Activated CD4-positive, alpha-beta T cell treated with anti-CD3 and anti-CD28 coated beads, Interleukin-2, amount 10 ng/mL, durations not matched to agents 24 days and 14 days (primary cell): Measurements from ENCODE around the gene PCMTD2. TPM values are rescaled to one million over a fixed set of nuclear protein-coding genes. Genes with fewer than 3 reads are reported as not detected.
"Not testable (repeated sequence)": the region's sequence is repeated elsewhere in the genome, so short reads cannot be mapped to it uniquely, and the experiment has no call there.

Experiments used
- DNase-seq: peaks from one replicate; pipeline ENCODE4 v3.0.0; 2022
- H3K27ac Mint-ChIP-seq: one replicate; pipeline ENCODE4 v1.8.0; 2022; ENCODE audit warnings: mild to moderate bottlenecking, mixed read lengths
- H3K27me3 Mint-ChIP-seq: one replicate; pipeline ENCODE4 v1.8.0; 2022; ENCODE audit warnings: mixed read lengths
- H3K36me3 Mint-ChIP-seq: one replicate; pipeline ENCODE4 v1.8.0; 2022; ENCODE audit warnings: low read depth, mild to moderate bottlenecking, mixed read lengths
- H3K4me1 Mint-ChIP-seq: one replicate; pipeline ENCODE4 v1.8.0; 2021; ENCODE audit warnings: mixed read lengths
- H3K4me3 Mint-ChIP-seq: one replicate; pipeline ENCODE4 v1.8.0; 2022; ENCODE audit warnings: mild to moderate bottlenecking, moderate library complexity, mixed read lengths
- H3K9me3 Mint-ChIP-seq: one replicate; pipeline ENCODE4 v1.8.0; 2021; ENCODE audit warnings: mixed read lengths
- intact Hi-C: fragments of 100-400 bp; cut with micrococcal nuclease; formaldehyde crosslinking; loops from one replicate; pipeline ENCODE4 v1.15.1; 2023
- total RNA-seq: library from RNA; stranded (reverse); gene quantifications from 2 replicates; pipeline ENCODE4 v1.2.3, GENCODE V29; 2022

Gene PCMTD2
- total RNA-seq, 1 donor from 2014 or later: 34.6 TPM

- H3K4me3 Mint-ChIP-seq, H3K4me1 Mint-ChIP-seq, H3K9me3 Mint-ChIP-seq, intact Hi-C loops, H3K27me3 Mint-ChIP-seq, DNase-seq, H3K27ac Mint-ChIP-seq, H3K36me3 Mint-ChIP-seq: not testable (repeated sequence)
Observed at GRCh38 chr20:64292167-64292566, 36.6 kb downstream of the PCMTD2 start.

DNA sequence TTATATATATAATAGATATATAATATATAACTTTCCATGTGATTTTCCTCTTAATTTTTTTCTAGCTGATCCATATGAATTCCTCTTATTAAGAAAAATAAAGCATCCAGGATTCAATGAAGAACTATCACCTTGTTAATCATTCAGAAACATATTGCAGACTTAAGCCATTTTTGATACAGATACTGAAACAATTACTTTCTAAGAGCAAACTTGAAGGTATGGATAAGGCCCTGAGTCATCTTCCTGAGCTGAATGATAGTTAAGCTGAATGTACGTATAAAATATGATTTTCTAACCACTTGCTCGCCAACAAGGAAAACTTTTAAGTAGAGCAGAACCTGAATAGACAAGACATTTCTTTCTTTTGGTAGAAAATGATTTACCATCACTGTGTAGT, 47.5 kb downstream of the PCMTD2 start:
- H3K27ac Mint-ChIP-seq, H3K36me3 Mint-ChIP-seq, H3K9me3 Mint-ChIP-seq, intact Hi-C loops, H3K27me3 Mint-ChIP-seq, DNase-seq, H3K4me1 Mint-ChIP-seq, H3K4me3 Mint-ChIP-seq: not testable (repeated sequence)

DNA sequence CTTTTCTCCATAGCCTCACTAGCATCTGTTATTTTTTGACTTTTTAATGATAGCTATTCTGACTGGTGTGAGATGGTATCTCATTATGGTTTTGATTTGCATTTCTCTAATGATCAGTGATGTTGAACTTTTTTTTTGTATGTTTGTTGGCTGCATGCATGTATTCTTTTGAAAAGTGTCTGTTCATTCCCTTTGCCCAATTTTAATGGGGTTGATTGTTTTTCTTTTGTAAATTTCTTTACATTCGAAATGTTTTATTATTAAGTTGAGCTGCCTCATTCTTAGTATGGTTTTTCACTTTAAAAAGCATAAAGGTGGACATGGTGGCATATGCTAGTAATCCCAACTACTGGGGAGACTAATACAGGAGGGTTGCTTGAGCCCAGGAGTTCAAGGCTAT, 58.2 kb downstream of the PCMTD2 start:
- H3K9me3 Mint-ChIP-seq, H3K27ac Mint-ChIP-seq, intact Hi-C loops, DNase-seq, H3K4me1 Mint-ChIP-seq, H3K4me3 Mint-ChIP-seq, H3K36me3 Mint-ChIP-seq: not testable (repeated sequence)
- peaks cover 12% of the 10 kb centered on the region for H3K27me3 Mint-ChIP-seq

DNA sequence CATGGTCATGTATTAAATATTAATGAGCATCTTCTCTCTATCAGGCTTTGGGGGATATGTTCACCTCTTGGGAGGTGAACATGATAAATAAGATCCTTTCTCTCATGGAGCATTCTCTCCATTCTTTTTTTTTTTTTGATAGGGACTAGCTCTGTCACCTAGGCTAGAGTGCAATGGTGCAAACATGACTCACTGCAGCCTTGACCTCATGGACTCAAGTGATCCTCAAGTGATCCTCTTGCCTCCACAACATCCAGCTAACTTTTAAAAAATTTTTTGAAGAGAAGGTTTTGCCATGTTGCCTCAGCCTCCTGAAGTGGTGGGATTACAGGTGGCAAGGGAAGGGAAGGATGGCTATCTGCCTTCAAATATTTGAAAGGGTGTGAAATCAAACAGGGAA, 59.8 kb downstream of the PCMTD2 start:
- H3K9me3 Mint-ChIP-seq, DNase-seq, H3K4me1 Mint-ChIP-seq, H3K27ac Mint-ChIP-seq, H3K36me3 Mint-ChIP-seq, H3K4me3 Mint-ChIP-seq, intact Hi-C loops: not testable (repeated sequence)
- peaks cover 18% of the 10 kb centered on the region for H3K27me3 Mint-ChIP-seq

- H3K4me3 Mint-ChIP-seq, intact Hi-C loops, DNase-seq, H3K9me3 Mint-ChIP-seq, H3K27ac Mint-ChIP-seq, H3K4me1 Mint-ChIP-seq, H3K36me3 Mint-ChIP-seq: not testable (repeated sequence)
- peaks cover 18% of the 10 kb centered on the region for H3K27me3 Mint-ChIP-seq
Observed at GRCh38 chr20:64315884-64316283, 60.3 kb downstream of the PCMTD2 start.

- H3K9me3 Mint-ChIP-seq, DNase-seq, intact Hi-C loops, H3K36me3 Mint-ChIP-seq, H3K4me3 Mint-ChIP-seq, H3K4me1 Mint-ChIP-seq, H3K27ac Mint-ChIP-seq: not testable (repeated sequence)
- peaks cover 18% of the 10 kb centered on the region for H3K27me3 Mint-ChIP-seq
Observed at GRCh38 chr20:64316415-64317083, 61.0 kb downstream of the PCMTD2 start.

GRCh38 chr20:64317331-64317730, 61.8 kb downstream of the PCMTD2 start:
- peaks cover 18% of the 10 kb centered on the region for H3K27me3 Mint-ChIP-seq
- DNase-seq, H3K4me3 Mint-ChIP-seq, H3K27ac Mint-ChIP-seq, intact Hi-C loops, H3K4me1 Mint-ChIP-seq, H3K9me3 Mint-ChIP-seq, H3K36me3 Mint-ChIP-seq: not testable (repeated sequence)

DNA sequence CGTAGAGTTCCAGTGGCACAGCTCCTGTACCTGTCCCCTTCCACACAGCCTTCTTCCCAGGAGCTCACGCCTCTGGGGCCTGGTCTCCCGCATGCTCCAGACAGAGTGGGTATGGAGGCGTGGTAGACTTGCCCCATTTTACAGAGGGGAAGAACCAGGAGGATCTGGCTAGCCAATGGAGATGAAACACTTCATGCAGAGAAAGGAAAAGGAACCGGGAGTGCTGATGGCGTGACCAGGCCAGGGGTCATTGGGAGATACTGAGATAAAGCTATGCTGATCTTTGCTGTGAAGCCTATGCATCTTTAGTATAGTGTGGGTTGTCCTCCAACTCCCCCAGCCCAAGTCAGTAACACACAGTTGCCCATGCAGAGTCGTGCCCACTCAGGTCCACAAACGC, 62.5 kb downstream of the PCMTD2 start:
- DNase-seq, H3K36me3 Mint-ChIP-seq, intact Hi-C loops, H3K4me1 Mint-ChIP-seq, H3K4me3 Mint-ChIP-seq, H3K27ac Mint-ChIP-seq, H3K9me3 Mint-ChIP-seq: not testable (repeated sequence)
- peaks cover 18% of the 10 kb centered on the region for H3K27me3 Mint-ChIP-seq

DNA sequence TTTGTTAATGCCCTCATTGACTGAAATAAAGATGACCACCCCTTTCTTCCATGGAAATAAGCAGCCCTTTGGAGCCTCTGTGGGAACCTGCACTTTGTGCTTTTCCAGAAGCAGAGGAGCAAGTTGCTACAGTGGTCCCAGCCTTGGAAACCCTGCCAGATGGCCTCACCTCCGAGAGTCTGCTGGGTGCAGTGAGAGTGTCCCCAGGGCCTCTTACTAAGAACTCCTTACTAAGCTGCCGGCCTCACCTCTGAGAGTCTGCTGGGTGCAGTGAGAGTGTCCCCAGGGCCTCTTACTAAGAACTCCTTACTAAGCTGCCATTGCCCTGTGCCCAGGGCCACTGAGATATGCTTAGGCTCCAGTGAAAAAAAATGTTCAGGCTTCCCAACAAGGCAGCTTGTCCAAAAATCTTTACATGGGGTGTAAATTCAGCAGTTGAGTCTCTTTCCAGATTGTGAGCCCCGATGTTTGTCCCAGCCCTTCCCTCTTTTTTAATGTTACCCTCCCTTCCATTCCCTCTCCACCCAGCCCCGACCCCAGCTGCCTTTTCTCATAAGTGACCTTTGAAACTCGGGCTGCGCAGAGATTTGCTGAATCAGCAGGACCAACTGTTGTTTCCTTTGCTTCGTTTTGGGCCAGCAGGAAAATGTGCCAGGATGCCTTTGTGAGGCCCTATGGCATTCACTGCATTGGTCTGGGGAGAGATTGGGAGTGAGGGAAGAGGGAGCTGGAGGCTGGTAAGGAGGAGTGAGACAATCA, 66.7 kb downstream of the PCMTD2 start:
- H3K27me3 Mint-ChIP-seq: peaks cover 19% of the 10 kb centered on the region
- H3K4me1 Mint-ChIP-seq, H3K9me3 Mint-ChIP-seq, intact Hi-C loops, DNase-seq, H3K36me3 Mint-ChIP-seq, H3K4me3 Mint-ChIP-seq, H3K27ac Mint-ChIP-seq: not testable (repeated sequence)

Other genes starting within 250 kb of the PCMTD2 start
- gene C20orf204, start 219.6 kb upstream of the PCMTD2 start, total RNA-seq: 5.5 and 6.8 TPM in 2 replicates
- gene SOX18, start 206.1 kb upstream of the PCMTD2 start, total RNA-seq: 0.84 and 0.92 TPM in 2 replicates
- gene TCEA2, start 192.6 kb upstream of the PCMTD2 start, total RNA-seq: 35.4 and 36.8 TPM in 2 replicates
- gene RGS19, start 176.2 kb upstream of the PCMTD2 start, total RNA-seq: 50.0 TPM in 2 replicates
- 0.23 and 0.28 TPM in 2 replicates for gene OPRL1, start 175.7 kb upstream of the PCMTD2 start, total RNA-seq
- gene LKAAEAR1, start 171.3 kb upstream of the PCMTD2 start, total RNA-seq: 0.23 TPM in 1 of 2 replicates, not detected in the other
- not detected in 2 replicates for gene NPBWR2, start 148.2 kb upstream of the PCMTD2 start, total RNA-seq
- not detected in 2 replicates for gene MYT1, start 91.3 kb upstream of the PCMTD2 start, total RNA-seq